22Rv1 (cell line): ENCODE data around the gene TMEM212.

Experiments
- H3K27ac ChIP-seq: fragments of 450-650 bp; 2 replicates; pipeline ENCODE4 v1.5.1; 2017
- CTCF ChIP-seq: fragments of 450-650 bp; IDR thresholded peaks from 2 replicates; pipeline ENCODE4 v1.5.1; 2017; ENCODE audit warnings: mild to moderate bottlenecking
- ZFX ChIP-seq: fragments of 450-650 bp; IDR thresholded peaks from 2 replicates; pipeline ENCODE4 v1.6.1; 2017; ENCODE audit warnings: antibody characterized with exemption, borderline replicate concordance

The TMEM212 gene

GRCh38 chr3:171842864-171843518 lies at the start of gene TMEM212:
TMEM212 (plus strand) TSS chr3:171843349; CDS start chr3:171843384, 35 bp downstream.
- TF ChIP-seq ZFX (no peak), CTCF (no peak)
- no peak within 1 kb of the TSS for H3K27ac ChIP-seq

- no peak overlapping the region for H3K27ac ChIP-seq
- TF ChIP-seq ZFX: no peak
- TF ChIP-seq CTCF: no peak
Observed at GRCh38 chr3:171796625-171797264, 46.4 kb upstream of the TMEM212 start.

- no peak overlapping the region for H3K27ac ChIP-seq
- TF ChIP-seq ZFX (no peak), CTCF (no peak)
Observed at GRCh38 chr3:171797265-171797679, 45.9 kb upstream of the TMEM212 start.

- no peak overlapping the region for H3K27ac ChIP-seq
- TF ChIP-seq CTCF: no peak
- no peak for TF ChIP-seq ZFX
Observed at GRCh38 chr3:171797873-171798272, 45.3 kb upstream of the TMEM212 start.

- H3K27ac ChIP-seq: no peak overlapping the region
- TF ChIP-seq ZFX (no peak), CTCF (no peak)
Observed at GRCh38 chr3:171799501-171799900, 43.6 kb upstream of the TMEM212 start.

GRCh38 chr3:171801738-171802589 lies 41.2 kb upstream of the TMEM212 start:
- no peak for TF ChIP-seq CTCF
- TF ChIP-seq ZFX: no peak
- no peak overlapping the region for H3K27ac ChIP-seq
